A673 (cell line): ENCODE data around the gene TXNDC12. TPM values are rescaled to one million over a fixed set of nuclear protein-coding genes. Genes with fewer than 3 reads are reported as not detected.
"Not testable (repeated sequence)": the region's sequence is repeated elsewhere in the genome, so short reads cannot be mapped to it uniquely, and the experiment has no call there.

Source experiments
- BruUV-seq: library from RNA; stranded (reverse); fragments of 400-500 nt; replicated peaks from 2 replicates; lab custom pipeline; 2021; lab: Mats Ljungman, UMichigan
- CTCF ChIA-PET: fragments of 300-600 bp; sonication (Branson Sonifier 250); formaldehyde crosslinking; loops from one replicate; lab custom pipeline; 2022; ENCODE audit warnings: antibody characterized with exemption; lab: Charles Lee
- POLR2A ChIA-PET: fragments of 300-600 bp; sonication (Branson Sonifier 250); formaldehyde crosslinking; loops from one replicate; lab custom pipeline; 2022; ENCODE audit warnings: antibody characterized with exemption; ENCODE audit not compliant: low non-redundant PET; lab: Charles Lee
- DNase-seq: peaks from one replicate; pipeline ENCODE4 v3.0.0-alpha.2; 2015; ENCODE audit warnings: low spot score
- H3K27ac ChIP-seq: fragments of 200-600 bp; sonication (generic); 2 replicates; pipeline ENCODE4 v1.5.1; 2016; ENCODE audit warnings: mixed run types, low read depth, mild to moderate bottlenecking, mixed read lengths, antibody characterized with exemption, low read length; ENCODE audit not compliant: poor library complexity, severe bottlenecking
- H3K27me3 ChIP-seq: fragments of 200-600 bp; sonication (generic); replicated peaks from 2 replicates; pipeline ENCODE4 v1.6.1; 2017; ENCODE audit warnings: mixed run types, low read depth, mild to moderate bottlenecking, mixed read lengths, antibody characterized with exemption, low read length; ENCODE audit not compliant: insufficient read depth, poor library complexity
- H3K36me3 ChIP-seq: fragments of 200-600 bp; sonication (generic); 2 replicates; pipeline ENCODE4 v1.6.1; 2016; ENCODE audit warnings: mixed run types, mild to moderate bottlenecking, mixed read lengths, antibody characterized with exemption, low read length; ENCODE audit not compliant: insufficient read depth, poor library complexity, severe bottlenecking
- H3K4me1 ChIP-seq: fragments of 200-600 bp; sonication (generic); 2 replicates; pipeline ENCODE4 v1.6.1; 2017; ENCODE audit warnings: mixed run types, mild to moderate bottlenecking, mixed read lengths, antibody characterized with exemption, low read length; ENCODE audit not compliant: insufficient read depth, poor library complexity, severe bottlenecking
- H3K4me3 ChIP-seq: fragments of 200-600 bp; sonication (generic); 2 replicates; pipeline ENCODE4 v1.5.1; 2016; ENCODE audit warnings: low read depth, mixed run types, mild to moderate bottlenecking, mixed read lengths, low read length; ENCODE audit not compliant: poor library complexity, severe bottlenecking
- H3K9me3 ChIP-seq: fragments of 200-600 bp; sonication (generic); 2 replicates; pipeline ENCODE4 v1.6.1; 2016; ENCODE audit warnings: mixed run types, low read depth, mild to moderate bottlenecking, mixed read lengths, antibody characterized with exemption, low read length; ENCODE audit not compliant: poor library complexity, severe bottlenecking
- CTCF ChIP-seq: fragments of 300-800, 200-600 bp; sonication (generic); conservative IDR thresholded peaks from 2 replicates; pipeline ENCODE4 v1.5.1; 2017; ENCODE audit warnings: low read depth, mild to moderate bottlenecking, antibody characterized with exemption, low read length, moderate library complexity, mixed read lengths
- EZH2 ChIP-seq: fragments of 200-600 bp; sonication (generic); IDR thresholded peaks from 2 replicates; pipeline ENCODE4 v1.6.1; 2017; ENCODE audit warnings: borderline replicate concordance, low read depth, mild to moderate bottlenecking, mixed read lengths, antibody characterized with exemption, low read length; ENCODE audit not compliant: poor library complexity, severe bottlenecking
- intact Hi-C: fragments of 100-400 bp; cut with micrococcal nuclease; formaldehyde crosslinking; loops from one replicate; pipeline ENCODE4 v1.10.0; 2022; ENCODE audit not compliant: unreplicated experiment
- total RNA-seq: library from RNA; stranded (reverse); gene quantifications from 2 replicates; pipeline ENCODE4 v1.2.3, GENCODE V29; 2021

TXNDC12 gene
- total RNA-seq, 1 experiment from 2014 or later = 70.1 TPM

GRCh38 chr1:52032124-52032784, 22.7 kb downstream of the TXNDC12 start:
- no peaks in the 10 kb centered on the region for H3K36me3 ChIP-seq
- H3K9me3 ChIP-seq = no peaks in the 10 kb centered on the region
- TF ChIP-seq CTCF (no peak), EZH2 (no peak)
- TSS peak; percentile 55 for BruUV-seq
- no peak for DNase-seq
- intact Hi-C loops = no loop called here
- peak overlapping the region; percentile 84 for H3K27ac ChIP-seq
- peaks cover 17% of the 10 kb centered on the region for H3K4me1 ChIP-seq
- POLR2A ChIA-PET = no interaction called here
- CTCF ChIA-PET = no interaction called here
- peak overlapping the region; percentile 81 for H3K4me3 ChIP-seq
- H3K27me3 ChIP-seq = no peaks in the 10 kb centered on the region

- H3K9me3 ChIP-seq, H3K27ac ChIP-seq, DNase-seq, CTCF ChIA-PET, POLR2A ChIA-PET, intact Hi-C loops, H3K27me3 ChIP-seq, BruUV-seq, H3K4me3 ChIP-seq: not testable (repeated sequence)
- Histone ChIP-seq H3K4me1 (peaks cover 13% of the 10 kb centered on the region), H3K36me3 (peaks cover 15% of the 10 kb centered on the region)
Measured at GRCh38 chr1:52028839-52029238, 26.2 kb downstream of the TXNDC12 start.

GRCh38 chr1:52028328-52028727, 26.7 kb downstream of the TXNDC12 start:
- no peak for DNase-seq
- CTCF ChIA-PET = no interaction called here
- Histone ChIP-seq H3K36me3 (peaks cover 19% of the 10 kb centered on the region), H3K9me3 (no peaks in the 10 kb centered on the region), H3K27ac (no peak overlapping the region), H3K27me3 (no peaks in the 10 kb centered on the region), H3K4me1 (peaks cover 11% of the 10 kb centered on the region), H3K4me3 (no peak overlapping the region)
- no TSS peak for BruUV-seq
- POLR2A ChIA-PET = no interaction called here
- intact Hi-C loops = no loop called here
- no peak for TF ChIP-seq EZH2

GRCh38 chr1:52026278-52026677, 28.7 kb downstream of the TXNDC12 start:
- DNase-seq = no peak
- TF ChIP-seq EZH2 (no peak), CTCF (no peak)
- Histone ChIP-seq H3K9me3 (no peaks in the 10 kb centered on the region), H3K4me3 (no peak overlapping the region), H3K27ac (no peak overlapping the region), H3K4me1 (no peaks in the 10 kb centered on the region), H3K27me3 (no peaks in the 10 kb centered on the region), H3K36me3 (peaks cover 31% of the 10 kb centered on the region)
- no TSS peak for BruUV-seq
- CTCF ChIA-PET = no interaction called here
- intact Hi-C loops = no loop called here
- POLR2A ChIA-PET = no interaction called here
